A204.1 (cell line): ENCODE measurements around the gene PDIA4.
A peak's percentile ranks its signal among the peaks of the same experiment; 100 is the strongest.

Experiments used
- FAIRE-seq: peaks from 2 replicates; lab custom pipeline; 2012; peaks lifted over from hg19 to GRCh38; lab: Jason Lieb, UNC

PDIA4 gene

GRCh38 chr7:148964483-148965267 lies 63.6 kb downstream of the PDIA4 start:
- no peak for FAIRE-seq

GRCh38 chr7:148963583-148964482 lies 64.5 kb downstream of the PDIA4 start:
- FAIRE-seq, result no peak

DNA sequence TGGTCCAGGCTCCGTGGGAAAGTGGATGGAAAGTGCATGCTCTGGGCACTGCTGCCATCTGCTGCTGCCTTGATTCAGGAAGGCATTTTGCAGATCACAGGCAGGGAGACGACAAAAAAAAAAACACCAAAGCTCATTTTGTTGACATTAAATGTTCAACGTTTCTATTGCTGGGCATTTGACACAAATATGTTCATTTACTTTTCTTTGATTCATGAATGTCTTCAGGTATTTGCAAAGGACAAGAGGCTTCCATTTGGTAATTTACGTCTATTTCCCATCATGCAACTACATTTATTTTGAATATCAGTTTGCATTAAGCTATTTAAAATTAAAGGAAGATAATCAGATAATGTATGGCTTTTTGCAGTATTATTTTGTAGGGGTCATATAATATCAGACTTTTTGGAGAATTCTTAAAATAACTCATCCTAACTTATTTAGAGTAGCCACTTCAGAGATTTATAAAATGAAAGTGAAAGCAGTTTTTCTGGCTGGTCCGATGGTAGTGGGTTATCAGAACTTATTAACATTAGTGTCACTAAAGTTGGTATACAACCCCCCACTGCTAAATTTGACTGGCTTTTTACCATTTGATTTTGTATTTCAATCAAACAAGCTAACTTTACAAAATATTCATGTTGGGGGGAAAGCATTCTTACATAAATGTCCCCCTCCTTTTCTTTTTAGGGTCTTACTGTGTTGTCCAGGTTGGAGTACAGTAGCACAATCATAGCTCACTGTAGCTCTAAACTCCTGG lies 65.3 kb downstream of the PDIA4 start:
- peak; percentile 82 for FAIRE-seq

- no peak for FAIRE-seq
Observed at GRCh38 chr7:148962440-148962822, 65.9 kb downstream of the PDIA4 start.

DNA sequence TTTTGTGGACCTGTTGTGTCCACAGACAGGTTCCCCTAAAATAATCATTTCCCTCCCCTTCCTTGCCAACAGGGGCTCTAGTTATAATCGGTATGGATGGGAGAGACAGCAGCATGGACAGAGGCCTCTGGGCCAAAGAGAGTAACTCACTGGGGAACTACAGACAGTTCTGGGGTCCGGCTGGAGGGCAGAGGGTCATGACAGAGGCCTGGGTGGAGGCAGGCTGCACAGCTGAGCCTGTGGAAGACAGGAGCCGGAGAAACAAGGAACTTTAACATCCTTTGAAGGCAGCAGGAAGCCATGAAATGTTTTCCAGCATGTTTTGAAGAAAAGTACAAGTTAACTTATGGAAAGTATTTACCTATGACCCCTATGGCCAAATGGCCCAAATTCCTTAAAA lies 68.6 kb downstream of the PDIA4 start:
- no peak for FAIRE-seq

- FAIRE-seq, result no peak
Observed at GRCh38 chr7:148958061-148958460, 70.2 kb downstream of the PDIA4 start.

GRCh38 chr7:148954766-148955165 lies 73.5 kb downstream of the PDIA4 start:
- no peak for FAIRE-seq

DNA sequence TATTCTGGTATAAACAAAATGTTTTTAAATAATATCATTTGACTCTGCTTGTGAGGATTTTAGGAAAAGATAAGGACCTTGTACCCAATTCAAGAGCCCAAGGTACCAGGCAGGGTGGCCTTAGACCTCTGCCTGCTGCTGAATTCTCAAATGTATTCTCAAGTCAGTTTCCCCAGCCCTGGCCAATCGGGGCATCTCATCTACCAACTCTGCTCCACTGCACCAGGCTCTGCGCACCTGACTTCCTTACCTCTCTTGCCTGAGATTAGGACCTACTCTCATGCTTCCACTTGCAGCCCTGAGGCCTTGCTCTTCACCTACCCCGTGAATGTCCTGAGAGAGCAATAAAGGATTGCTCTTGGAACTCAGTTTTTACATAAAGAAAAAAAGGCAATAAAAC lies 74.6 kb downstream of the PDIA4 start:
- FAIRE-seq, result no peak
